Fibroblast of skin of left quadriceps (primary cell): ENCODE results near the gene POLDIP2.

Source experiments
- DNase-seq, 2 experiments: peaks; one replicate each; pipeline ENCODE4 v3.0.0-alpha.2; 2013; ENCODE audit warnings: low read depth in 2 of 2

POLDIP2 gene

GRCh38 chr17:28335959-28336871, 21.1 kb downstream of the POLDIP2 start:
- DNase-seq, result peak; percentile 63 to 71

GRCh38 chr17:28335201-28335958, 21.9 kb downstream of the POLDIP2 start, which contains the start of the genes IFT20 and TNFAIP1:
IFT20 (minus strand) TSS chr17:28335472; CDS start chr17:28331985, 3,487 bp downstream.
TNFAIP1 (plus strand) TSS chr17:28335761; CDS start chr17:28339522, 3,761 bp downstream.
- DNase-seq, result peak; percentile 99 to 100

GRCh38 chr17:28334666-28335200, 22.6 kb downstream of the POLDIP2 start:
- DNase-seq, result no peak

- DNase-seq, result no peak
These were observed 23.2 kb downstream of the POLDIP2 start for GRCh38 chr17:28334171-28334570.

- DNase-seq, result no peak
These were observed 24.1 kb downstream of the POLDIP2 start for GRCh38 chr17:28333083-28333746.

GRCh38 chr17:28331891-28332420, 25.4 kb downstream of the POLDIP2 start:
- DNase-seq, result no peak

- DNase-seq, result no peak
These were observed 26.7 kb downstream of the POLDIP2 start for GRCh38 chr17:28330671-28331070.

GRCh38 chr17:28328325-28328724, 29.0 kb downstream of the POLDIP2 start:
- DNase-seq, result no peak

GRCh38 chr17:28327709-28328108, 29.6 kb downstream of the POLDIP2 start:
- DNase-seq, result no peak

- DNase-seq, result no peak
These were observed 30.2 kb downstream of the POLDIP2 start for GRCh38 chr17:28327031-28327607.

GRCh38 chr17:28326114-28326513, 31.2 kb downstream of the POLDIP2 start:
- no peak for DNase-seq

- DNase-seq, result no peak
These were observed 32.1 kb downstream of the POLDIP2 start for GRCh38 chr17:28325211-28325610.

GRCh38 chr17:28324781-28325180, 32.5 kb downstream of the POLDIP2 start:
- DNase-seq, result no peak

GRCh38 chr17:28324267-28324745, 33.0 kb downstream of the POLDIP2 start:
- DNase-seq, result no peak

GRCh38 chr17:28320215-28321061, 36.9 kb downstream of the POLDIP2 start:
- no peak for DNase-seq

- DNase-seq, result no peak
These were observed 37.8 kb downstream of the POLDIP2 start for GRCh38 chr17:28319598-28319935.

GRCh38 chr17:28318759-28319597, 38.3 kb downstream of the POLDIP2 start, which contains the start of gene TMEM97:
TMEM97 (plus strand) TSS chr17:28319200; CDS start chr17:28319240, 40 bp downstream.
- DNase-seq, result peak; percentile 89 to 91

GRCh38 chr17:28317966-28318758, 39.2 kb downstream of the POLDIP2 start:
- no peak for DNase-seq
